OCI-LY7 (cell line): Measurements from ENCODE around the gene GALK1.
A peak's percentile ranks its signal among the peaks of the same experiment; 100 is the strongest.

Experiments used
- CTCF ChIP-seq: fragments of 200-600 bp; sonication (generic); conservative IDR thresholded peaks from 2 replicates; pipeline ENCODE4 v1.5.1; 2014; ENCODE audit warnings: mild to moderate bottlenecking, antibody characterized with exemption, low read length, moderate library complexity, mixed read lengths
- EZH2phosphoT487 ChIP-seq: fragments of 200-600 bp; sonication (generic); IDR thresholded peaks from 2 replicates; pipeline ENCODE4 v1.6.1; 2018; ENCODE audit warnings: low read depth, borderline replicate concordance, mild to moderate bottlenecking, mixed run types, antibody characterized with exemption, low read length, moderate library complexity, mixed read lengths

GRCh38 chr17:75764711-75765421 is at the start of gene GALK1:
- peak; percentile 48 for TF ChIP-seq CTCF
- TF ChIP-seq EZH2phosphoT487 = no peak
